Thyroid gland (tissue), 4 donors: Measurements from ENCODE around the gene SEC14L2.

Experiments
- POLR2A ChIP-seq, 2 donors: fragments of 450-650 bp; IDR thresholded peaks; one replicate each; pipeline ENCODE4 v1.6.1; 2017; ENCODE audit warnings: antibody characterized with exemption in 2 of 2, mild to moderate bottlenecking in 2 of 2, moderate library complexity in 1 of 2
- TF ChIP-seq, protein P1 (sequence below), 6 experiments: fragments of 200-600 bp in 3 of 6; fragments of 450-650 bp in 3 of 6; sonication (generic) in 3 of 6; IDR thresholded peaks; one replicate each; pipeline ENCODE4 v1.5.1; 2016 to 2019; ENCODE audit warnings: antibody characterized with exemption in 6 of 6, mild to moderate bottlenecking in 2 of 6, inconsistent platforms in 1 of 6, moderate library complexity in 1 of 6

DNA sequence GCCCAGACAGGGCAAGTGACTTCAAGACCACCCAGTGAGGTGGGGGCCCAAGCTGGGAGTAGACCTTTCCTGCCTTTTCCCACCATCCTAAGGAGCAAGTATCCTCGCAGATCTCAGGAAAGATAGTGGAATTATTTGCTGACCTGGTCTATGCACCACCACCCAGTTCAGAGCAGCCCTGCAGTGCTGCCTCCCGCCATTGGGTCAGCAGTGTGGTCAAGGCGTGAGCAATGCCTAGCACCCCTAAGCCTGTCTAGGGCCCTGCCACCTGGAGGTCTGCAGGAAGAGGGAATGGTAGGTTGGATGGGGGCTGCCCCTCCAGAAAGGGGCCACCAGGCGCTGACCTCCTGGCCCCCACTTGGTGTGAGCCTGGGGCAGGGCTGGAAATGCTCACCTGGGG lies 35.3 kb downstream of the SEC14L2 start:
- TF ChIP-seq, protein P1, sequence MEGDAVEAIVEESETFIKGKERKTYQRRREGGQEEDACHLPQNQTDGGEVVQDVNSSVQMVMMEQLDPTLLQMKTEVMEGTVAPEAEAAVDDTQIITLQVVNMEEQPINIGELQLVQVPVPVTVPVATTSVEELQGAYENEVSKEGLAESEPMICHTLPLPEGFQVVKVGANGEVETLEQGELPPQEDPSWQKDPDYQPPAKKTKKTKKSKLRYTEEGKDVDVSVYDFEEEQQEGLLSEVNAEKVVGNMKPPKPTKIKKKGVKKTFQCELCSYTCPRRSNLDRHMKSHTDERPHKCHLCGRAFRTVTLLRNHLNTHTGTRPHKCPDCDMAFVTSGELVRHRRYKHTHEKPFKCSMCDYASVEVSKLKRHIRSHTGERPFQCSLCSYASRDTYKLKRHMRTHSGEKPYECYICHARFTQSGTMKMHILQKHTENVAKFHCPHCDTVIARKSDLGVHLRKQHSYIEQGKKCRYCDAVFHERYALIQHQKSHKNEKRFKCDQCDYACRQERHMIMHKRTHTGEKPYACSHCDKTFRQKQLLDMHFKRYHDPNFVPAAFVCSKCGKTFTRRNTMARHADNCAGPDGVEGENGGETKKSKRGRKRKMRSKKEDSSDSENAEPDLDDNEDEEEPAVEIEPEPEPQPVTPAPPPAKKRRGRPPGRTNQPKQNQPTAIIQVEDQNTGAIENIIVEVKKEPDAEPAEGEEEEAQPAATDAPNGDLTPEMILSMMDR (IDR thresholded peaks at IDR 0.05) = no peak
- TF ChIP-seq POLR2A (IDR thresholded peaks at IDR 0.05) = no peak
